ENCODE results near the gene OXCT2.
"Not testable (repeated sequence)": the region's sequence is repeated elsewhere in the genome, so short reads cannot be mapped to it uniquely, and the experiment has no call there.

OXCT2 gene

DNA sequence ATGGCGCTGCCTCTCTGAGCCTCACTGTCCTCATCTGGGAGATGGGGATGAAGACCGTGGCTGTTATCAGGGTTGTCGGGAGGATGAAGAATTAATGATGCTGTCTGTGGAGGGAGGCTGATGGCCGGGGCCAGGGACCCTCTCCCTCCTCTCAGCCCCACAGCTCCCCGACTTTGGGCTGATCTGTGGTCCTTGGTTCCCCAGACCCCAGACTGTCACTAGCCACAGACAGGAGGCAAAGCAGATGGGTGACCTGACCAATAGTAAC is 15.9 kb upstream of the OXCT2 start:
- DNase-seq = not testable (repeated sequence)

DNA sequence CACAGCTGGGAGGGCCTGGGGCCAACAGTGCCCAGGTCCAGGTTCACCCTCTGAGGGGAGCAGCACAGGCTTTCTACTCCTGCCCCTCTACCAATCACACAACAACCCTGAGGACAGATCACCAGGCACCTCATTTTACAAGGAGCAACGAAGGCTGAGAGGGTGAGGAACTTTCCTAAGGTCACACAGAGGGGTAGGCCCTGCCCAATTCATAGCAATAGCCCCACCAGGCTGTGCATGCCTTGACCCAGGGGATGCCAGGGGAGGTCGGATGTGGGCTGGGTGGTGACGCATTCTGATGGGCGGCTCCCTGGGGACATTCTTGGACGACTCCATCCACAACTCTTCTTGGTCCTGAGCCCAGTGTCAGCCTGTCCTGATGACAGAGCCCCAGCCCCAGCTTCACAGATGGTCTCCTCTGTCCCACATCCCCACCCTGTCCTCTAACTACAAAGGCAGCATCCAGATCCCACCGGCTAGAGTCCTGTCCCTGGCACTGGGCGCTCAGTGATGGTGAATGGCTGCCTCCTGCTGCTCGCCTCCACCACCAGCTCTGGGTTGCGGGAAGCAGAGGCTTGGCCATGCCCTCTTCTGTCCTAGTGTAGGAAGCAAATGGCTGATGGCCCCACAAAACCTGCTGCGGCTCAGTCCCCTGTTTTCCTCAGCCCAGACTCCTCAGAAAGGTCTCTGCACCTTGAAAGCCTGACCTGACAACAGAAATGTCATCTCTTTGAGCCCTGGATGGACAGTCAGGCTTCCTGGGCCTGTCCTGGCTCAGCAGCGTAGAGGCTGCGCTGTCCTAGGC is 15.4 kb upstream of the OXCT2 start:
- DNase-seq = not testable (repeated sequence)

DNA sequence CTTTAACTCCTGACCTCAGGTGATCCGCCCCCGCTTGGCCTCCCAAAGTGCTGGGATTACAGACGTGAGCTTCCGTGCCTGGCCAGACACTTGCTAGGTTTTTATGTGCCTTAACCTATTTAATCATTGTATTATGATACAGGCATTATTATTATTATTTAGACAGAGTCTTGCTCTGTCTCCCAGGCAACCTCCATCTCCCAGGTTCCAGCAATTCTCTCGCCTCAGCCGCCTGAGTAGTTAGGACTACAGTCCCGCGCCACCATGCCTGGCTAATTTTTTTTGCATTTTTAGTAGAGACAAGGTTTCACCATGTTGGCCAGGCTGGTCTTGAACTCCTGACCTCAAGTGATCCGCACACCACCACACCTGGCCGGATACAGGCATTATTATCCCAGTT is 11.5 kb upstream of the OXCT2 start:
- not testable (repeated sequence) for DNase-seq

DNA sequence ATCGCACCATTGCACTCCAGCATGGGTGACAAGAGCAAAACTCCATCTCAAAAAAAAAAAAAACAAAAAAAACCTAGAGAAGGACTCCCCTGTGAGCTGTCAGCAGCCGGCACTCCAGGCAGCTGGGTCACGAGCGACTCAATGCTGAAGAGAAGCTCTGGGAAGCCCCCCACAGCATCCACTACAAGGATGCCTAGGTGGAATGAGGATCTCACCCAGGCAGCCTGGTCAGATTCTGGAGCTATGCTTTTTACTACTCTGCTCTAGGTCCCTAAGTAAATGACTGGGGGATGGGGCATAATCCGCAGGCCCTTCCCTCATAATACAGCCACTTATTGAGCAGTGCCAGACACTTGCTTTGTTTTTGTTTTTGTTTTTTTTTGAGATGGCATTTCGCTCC is 11.0 kb upstream of the OXCT2 start:
- DNase-seq = no peak

DNA sequence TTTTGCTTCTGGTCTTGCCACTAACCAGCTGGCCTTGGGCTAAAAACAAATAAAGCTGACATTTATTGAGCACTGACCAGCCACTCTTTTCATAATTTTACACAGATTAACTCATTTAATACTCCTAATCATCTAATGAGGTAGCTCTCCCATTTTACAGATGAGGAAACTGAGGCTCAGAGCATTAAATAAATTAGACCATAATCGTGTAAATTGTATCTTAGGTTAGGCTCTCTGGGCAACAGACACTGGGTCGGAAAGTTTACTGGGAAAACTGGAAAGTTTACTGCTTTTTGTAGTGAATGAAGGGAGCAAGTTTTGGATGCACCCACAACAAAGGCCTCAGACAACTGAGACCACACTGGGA is 10.2 kb upstream of the OXCT2 start:
- DNase-seq = no peak

DNA sequence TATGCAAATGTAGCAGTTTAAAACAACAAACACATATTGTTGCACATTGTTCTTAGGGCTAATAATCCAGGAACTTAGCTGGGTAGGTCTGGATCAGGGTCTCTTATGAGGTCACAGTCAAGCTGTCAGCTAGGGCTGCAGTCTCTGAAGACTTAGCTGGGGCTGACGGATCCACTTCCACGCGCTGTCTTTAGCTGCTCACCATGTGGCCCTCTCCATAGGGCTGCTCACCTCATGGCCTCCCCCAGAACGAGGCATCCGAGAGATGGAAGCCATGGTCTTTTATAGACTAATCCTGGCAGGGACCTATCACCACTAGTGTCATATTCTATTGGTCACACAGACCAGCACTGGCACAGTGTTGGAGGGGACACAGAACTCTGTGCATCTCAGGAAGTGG is 8.7 kb upstream of the OXCT2 start:
- no peak for DNase-seq

DNA sequence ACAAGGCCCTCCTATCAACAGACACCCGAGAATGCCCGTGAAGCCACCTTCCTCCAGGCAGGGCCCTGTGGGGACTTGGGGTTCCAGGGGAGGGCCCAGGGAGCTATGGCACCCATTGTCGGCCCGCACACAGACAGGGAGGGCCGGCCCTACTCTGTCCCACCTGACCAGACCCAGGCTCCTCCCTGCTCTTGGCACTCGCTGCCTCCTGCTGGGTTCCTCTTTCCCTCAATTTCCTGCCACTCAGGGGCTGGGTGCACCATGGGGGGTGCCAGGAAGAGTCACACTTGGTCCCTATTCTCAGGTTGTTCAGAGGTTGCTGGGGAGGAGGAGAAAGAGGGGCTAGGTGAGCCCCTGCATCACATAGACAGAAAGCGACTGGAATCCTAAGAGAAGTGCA is 8.0 kb upstream of the OXCT2 start:
- no peak for DNase-seq

DNA sequence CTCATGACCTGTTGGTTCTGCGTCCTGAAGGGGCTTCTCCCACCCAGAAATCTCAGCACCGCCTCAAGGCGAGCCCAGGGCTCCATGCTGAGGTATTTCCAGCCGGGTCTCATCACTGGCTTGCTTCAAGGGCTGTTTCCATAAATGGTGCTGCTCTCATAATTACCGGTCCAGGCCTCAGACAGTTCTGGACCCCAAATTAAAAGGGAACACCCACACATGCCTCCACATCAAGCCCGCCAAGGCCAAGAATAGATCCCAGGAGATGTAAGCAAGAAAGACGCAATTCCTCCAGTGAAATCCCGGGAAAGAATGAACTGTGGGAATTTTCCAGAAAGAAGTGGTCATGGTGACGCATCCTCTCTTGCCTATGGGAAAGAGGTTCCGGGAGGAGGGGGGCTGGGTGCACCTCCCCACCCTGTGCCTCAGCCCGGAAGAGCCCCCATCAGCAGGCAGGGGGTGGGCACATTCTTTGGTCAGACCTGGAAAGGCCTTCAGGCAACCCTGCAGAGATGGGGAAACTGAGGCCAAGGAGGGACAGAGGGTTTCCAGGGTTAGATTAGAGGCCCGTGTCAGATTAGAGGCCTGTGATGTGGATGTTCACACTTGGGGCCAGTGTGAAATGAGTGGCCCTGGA is 7.4 kb upstream of the OXCT2 start:
- DNase-seq = not testable (repeated sequence)

DNA sequence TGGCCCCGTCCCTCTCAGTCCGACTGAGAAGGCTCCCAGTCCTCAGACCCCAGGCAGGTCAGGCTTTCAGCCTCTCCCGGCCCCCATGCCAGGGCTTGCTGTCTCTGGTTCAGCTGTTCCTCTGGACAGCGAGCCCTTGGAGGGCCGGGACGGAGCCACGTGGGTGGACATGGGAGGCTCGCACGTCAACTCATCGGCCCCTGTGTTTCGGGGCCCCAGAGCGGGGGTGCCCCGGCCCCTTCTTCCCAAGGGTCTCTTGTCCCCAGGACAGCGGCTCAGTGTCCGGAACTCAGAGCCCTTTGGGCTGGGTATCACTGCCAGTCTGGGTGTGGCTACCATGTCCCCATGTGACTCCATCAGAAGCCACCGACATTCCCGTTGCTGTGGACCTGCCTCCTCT is 6.7 kb upstream of the OXCT2 start:
- not testable (repeated sequence) for DNase-seq

DNA sequence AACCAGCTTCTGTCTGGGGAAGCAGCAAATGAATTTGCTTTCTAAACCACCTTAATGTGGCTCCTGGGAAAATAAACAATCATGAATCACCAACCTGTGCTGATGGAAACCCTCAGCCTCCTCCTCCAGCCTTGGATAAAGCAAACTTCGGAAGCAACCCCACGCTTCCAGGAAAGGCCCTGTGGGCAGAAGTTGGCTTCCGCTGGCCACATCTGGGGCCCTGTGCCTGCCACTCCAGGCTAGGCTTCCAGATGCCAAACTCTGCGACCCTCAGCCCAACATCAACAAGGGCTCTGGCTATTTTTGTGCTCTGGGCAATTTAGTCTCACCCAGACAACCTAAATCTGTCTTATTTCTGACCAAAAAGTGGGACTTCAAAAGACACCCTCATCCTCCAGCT is 6.2 kb upstream of the OXCT2 start:
- DNase-seq = no peak

DNA sequence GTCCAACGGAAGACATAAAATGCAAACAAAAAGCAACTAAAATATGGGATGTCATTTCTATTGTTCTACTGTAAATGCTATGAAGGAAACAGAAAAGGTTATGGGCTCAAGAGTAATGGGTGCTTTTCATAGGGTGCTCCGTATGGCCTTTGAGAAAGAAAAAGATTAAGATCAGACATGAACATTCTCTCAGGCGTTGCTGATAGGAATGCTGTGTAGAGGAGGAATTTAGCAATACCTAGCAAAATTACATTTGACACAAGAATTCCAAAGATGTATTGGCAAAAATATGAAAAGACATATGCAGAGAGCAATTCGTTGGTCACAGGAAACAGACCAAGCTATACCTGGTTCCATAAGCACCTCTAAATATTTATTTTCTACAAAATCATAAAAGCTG is 5.7 kb upstream of the OXCT2 start:
- no peak for DNase-seq

DNA sequence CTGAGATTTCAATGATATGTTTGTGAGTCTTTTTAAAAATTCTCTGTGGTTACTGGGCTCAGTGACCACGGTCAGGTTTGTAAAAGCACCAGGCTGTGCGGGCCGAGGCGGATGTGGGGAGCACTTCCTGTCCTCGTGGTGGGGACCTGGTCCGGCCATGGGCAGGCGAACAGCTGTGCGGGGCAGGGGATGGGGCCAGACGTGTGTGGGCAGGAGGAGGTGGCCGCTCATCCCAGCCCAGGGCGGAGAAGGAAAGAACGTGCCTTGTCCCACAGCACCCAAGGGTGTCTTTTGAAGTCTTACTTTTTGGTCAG is 5.2 kb upstream of the OXCT2 start:
- no peak for DNase-seq

DNA sequence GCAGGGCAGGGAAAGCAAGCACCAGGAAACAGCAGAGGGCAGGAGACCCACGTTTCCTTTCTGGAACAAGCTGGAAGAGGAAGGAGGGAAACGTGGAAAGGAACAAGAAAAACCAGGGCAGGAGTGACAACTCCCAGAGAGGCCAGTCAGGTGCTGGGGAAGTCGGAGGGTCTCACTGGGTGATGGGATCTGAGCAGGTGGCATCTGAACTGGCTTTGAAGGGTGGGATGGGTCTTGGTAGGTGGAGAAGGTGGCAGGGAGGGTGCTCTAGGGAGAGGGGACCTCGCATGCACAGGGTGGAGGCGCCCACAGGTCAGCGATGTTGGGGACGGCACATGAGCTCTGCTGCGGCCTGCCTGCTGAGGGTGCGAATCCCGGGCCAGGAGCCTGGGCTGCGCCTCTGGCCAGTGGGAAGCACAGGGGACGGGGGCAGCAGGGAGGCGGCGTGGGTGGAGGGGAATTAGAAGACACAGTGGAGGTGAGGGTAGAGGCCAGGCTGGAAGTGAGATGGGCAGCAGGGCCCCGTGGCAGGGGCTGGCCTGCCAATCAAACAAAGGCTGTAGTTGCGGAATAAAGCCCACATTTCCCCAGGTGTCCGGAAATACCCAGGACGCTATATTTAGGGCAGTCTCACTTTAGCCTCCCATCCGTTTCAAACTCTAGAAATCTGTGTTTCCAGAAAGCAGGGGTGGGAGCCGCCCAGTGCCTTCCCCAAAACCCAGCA is 4.7 kb upstream of the OXCT2 start:
- not testable (repeated sequence) for DNase-seq

DNA sequence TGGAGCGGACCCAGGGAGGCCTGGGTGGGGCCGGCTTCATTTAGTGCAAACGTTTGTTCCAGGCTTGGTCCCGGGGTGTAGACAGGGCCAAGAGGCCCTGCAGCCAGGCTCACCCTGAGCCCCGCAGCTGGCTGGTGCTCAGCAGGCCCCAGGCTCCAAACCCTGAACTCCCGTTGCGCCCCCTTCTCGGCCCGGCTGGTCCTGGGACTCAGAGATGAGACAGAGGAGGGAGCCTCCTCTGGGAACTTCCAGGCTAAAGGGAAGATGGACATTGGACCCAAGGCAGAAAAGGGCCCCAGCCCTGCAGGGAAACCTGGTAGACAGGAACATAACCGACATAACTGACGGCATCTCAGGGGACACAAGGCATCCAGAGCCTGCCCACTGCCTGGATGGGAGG is 4.0 kb upstream of the OXCT2 start:
- not testable (repeated sequence) for DNase-seq

DNA sequence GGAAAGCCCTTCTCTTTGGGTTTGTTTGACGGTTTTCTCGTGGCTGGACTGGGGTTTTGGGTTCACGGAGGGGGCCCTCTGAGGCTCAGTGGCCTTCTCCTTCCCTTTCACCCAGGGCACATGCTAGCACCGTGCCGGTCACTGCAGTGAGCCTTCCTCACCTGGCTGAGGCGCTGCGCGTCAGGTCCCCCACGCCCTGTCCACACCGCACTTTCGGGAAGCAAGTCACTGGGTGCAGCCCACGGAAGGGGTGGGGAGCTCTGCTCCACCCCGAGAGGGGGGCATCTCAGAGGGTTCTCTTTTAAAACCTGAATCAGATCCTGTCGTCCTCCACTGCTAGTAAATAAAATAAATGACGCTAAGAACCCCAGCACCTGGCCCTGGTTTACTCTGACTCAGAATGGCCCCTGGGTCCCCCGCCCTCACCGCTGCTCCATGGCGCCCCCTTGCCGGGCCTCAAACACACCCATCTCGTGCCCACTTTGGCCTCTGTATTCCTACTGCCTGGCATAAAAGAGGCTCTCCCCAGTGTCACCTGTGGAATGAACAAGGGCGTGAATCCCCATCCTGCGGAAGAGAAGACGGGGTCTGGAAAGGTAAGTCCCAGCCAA is 2.3 kb upstream of the OXCT2 start:
- not testable (repeated sequence) for DNase-seq

DNA sequence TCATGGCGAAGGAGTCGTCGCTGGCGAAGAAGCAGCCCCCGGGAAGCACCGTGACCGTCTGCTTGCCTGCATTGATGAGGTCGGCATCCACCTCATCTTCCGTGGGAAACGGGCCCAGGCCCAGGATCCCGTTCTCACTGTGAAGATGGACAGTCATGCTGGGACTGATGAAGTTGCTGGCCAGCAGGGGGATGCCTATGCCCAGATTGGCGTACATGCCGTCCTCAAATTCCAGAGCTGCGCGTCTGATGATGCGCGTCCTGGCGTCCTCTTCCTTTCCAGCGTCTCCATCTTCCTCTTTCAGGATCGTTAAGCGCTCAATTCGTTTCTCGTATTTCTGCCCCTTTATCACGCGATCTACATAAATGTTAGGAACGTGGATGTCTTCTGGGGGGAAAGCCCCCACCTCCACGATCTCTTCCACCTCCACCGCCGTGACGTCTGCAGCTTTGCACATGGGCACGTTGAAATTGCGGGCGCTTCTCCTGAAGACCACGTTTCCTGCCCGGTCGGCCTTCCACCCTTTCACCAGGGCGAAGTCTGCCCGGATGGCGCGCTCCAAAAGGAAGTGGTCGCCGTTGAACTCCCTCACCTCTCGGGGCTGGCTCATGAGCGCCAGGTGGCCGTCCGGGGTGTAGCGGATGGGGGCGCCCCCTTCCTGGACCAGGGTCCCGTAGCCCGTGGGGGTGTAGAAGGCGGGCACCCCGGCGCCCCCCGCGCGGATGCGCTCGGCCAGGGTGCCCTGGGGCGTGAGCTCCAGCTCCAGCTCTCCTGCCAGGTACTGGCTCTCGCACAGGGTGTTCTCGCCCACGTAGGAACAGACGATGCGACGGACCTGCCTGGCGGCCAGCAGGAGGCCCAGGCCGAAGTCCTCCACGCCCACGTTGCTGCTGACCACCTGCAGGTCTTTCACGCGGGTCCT is 787 bp downstream of the OXCT2 start:
- DNase-seq = not testable (repeated sequence)

DNA sequence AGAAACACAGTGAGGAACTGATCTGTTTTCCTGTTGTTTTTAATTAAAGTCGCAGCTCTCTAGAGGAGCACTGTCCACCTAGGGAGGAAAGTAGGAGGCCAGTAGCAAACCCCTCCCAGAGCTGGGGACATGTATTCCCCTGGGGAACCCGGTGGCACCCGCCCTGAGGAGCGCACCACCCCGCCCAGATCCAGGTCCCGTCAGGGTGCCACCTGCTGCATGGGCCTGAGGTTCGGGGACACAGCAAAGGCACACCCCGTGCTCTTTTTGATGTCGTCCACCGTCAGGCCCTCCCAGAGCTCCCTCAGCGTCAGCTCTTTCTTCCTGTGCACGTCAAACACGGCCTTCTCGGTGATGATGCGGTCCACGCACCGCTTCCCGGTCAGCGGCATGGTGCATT is 1.6 kb downstream of the OXCT2 start:
- DNase-seq = not testable (repeated sequence)

DNA sequence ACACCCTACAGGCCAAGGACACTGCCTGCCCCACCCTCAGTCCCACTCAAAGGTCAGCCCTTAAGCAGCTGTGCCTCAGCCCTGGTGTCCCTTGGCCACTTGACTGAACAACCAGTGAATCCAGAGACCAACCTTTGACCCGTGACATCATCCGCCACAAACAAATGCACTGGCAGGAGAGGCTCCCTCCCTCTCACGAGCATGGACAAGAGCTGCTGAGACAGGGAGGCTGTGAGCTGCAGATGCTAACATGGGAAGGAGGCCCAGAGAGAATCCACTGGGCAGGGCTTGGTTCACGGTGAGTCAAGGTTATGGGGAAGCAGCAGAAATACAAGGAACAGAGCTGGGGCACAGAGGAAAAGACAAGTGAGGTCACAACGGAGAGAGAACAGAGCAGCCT is 4.7 kb downstream of the OXCT2 start:
- not testable (repeated sequence) for DNase-seq

DNA sequence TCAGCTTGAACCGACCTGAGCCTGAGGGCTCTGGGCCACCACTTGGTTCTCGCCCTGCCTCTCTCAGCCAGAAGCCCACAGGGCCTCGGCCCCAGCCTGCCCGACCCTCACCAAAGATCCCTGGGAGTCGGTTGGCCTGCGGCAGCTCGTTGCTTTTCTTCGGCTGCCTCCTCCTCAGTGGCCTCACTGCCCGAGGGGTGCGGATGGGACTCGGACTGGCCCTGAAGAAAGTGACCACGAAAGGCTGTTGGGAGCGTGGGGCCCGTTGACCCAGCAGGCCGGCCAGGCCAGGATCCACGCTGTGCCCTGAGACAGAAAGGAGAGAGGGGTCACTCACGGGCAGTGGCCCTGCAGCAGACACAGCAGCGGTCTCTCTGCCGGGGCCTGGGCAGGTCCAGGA is 6.6 kb downstream of the OXCT2 start:
- not testable (repeated sequence) for DNase-seq

DNA sequence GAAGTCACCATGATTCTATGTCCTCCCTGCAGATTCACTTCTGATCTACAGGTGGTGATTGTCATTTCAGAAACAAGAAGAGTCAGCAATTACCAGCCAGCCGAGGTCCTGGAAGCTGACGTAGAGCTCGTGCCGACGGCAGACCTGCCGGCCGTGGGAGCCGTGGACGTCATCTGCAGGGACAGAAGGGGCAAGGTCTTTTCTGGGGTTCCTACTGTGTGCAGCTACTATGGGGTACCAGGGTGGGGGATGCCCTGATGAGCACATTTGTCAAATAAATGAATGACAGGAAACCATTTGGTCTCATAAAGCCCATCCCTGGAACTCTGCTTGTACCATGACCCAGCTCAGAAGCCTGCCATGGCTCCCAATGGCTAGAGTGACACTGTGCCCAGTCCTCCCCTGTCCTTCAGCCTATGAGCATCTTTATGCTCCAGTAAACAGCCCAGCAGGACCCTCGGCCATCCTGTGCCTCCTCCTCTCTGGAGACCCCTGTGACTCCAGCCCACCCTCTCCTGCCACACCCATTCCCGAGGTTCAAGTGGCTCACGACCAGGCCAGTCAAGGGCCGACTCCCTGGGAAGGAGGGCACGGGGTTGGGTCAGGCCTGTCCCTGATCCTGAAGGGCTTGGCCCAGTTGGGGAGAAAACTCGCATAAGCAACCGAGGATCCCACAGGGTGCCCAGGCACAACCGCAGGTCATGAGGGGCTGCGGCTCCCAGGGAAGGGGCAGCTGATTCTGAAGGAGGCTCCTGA is 7.4 kb downstream of the OXCT2 start:
- DNase-seq = not testable (repeated sequence)

DNA sequence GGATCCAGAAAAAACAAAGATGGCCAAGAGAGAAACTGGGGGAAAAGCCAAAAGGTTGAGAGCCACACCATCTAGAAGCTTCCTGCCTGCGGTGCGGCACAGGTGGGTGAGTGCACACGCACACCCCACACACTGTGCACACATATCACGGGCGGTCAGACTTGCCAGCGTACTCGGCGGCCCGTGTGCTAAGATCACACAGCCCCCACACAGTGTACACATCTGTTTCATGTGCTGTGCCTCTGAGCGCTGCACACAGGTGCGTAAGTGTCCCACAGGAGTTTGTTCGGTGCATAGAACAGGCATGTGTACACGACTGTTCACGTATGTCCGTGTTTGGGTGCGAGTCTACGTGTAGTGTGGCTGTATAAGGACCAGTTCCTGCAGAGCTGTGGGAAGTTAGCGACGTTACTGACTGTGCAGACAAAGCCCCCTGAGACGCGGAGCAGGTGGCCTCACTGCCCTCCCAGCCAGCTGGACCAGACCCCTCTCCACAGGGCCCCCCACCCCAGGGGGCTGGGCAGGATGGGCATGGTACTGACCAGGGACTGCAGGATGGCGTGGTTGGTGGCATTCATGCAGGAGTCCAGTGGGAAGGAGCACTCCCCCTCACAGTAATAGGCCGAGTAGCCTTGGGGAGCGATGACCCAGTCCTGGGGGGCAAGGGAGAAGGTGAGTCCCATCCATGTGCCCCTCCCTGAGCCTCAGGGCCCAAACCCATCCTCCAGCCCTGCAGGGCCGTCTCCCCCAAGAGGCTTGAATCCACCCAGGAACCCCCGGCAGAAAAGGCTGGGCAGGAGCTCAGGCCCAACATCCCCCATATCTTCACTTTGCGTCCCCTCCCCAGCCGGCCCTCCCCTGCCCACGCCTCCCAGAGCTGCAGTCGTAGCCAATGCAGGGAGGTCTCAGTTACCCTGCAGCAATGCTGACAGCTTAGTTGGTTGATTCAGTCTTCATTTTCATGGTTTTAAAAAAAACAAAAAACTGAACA is 8.3 kb downstream of the OXCT2 start:
- DNase-seq = no peak
